GM21381 (cell line): ENCODE results near the gene MYO1D.
"Not testable (repeated sequence)": the region's sequence is repeated elsewhere in the genome, so short reads cannot be mapped to it uniquely, and the experiment has no call there.

Experiments
- ATAC-seq: cut with Tn5 transposase; IDR thresholded peaks from one replicate; pipeline ENCODE4 v1.9.1; 2021; ENCODE audit warnings: mild to moderate bottlenecking, moderate library complexity; ENCODE audit not compliant: unreplicated experiment

The MYO1D gene

GRCh38 chr17:32693194-32693897 is 183.6 kb downstream of the MYO1D start:
- ATAC-seq: no peak

GRCh38 chr17:32692179-32692578 is 184.7 kb downstream of the MYO1D start:
- no peak for ATAC-seq

GRCh38 chr17:32689348-32689747 is 187.6 kb downstream of the MYO1D start:
- no peak for ATAC-seq

- no peak for ATAC-seq
These were observed 188.7 kb downstream of the MYO1D start for GRCh38 chr17:32688221-32688620.

GRCh38 chr17:32684087-32684958 is 192.6 kb downstream of the MYO1D start:
- no peak for ATAC-seq

- no peak for ATAC-seq
These were observed 203.0 kb downstream of the MYO1D start for GRCh38 chr17:32673964-32674363.

- ATAC-seq: no peak
These were observed 204.2 kb downstream of the MYO1D start for GRCh38 chr17:32672711-32673110.

- no peak for ATAC-seq
These were observed 205.0 kb downstream of the MYO1D start for GRCh38 chr17:32671896-32672295.

GRCh38 chr17:32664936-32665583 is 211.9 kb downstream of the MYO1D start:
- ATAC-seq: no peak

GRCh38 chr17:32660496-32660985 is 216.4 kb downstream of the MYO1D start:
- ATAC-seq: no peak

- no peak for ATAC-seq
These were observed 217.5 kb downstream of the MYO1D start for GRCh38 chr17:32659419-32659842.

- no peak for ATAC-seq
These were observed 218.2 kb downstream of the MYO1D start for GRCh38 chr17:32658470-32659418.

GRCh38 chr17:32656886-32657285 is 220.0 kb downstream of the MYO1D start:
- no peak for ATAC-seq

GRCh38 chr17:32654324-32654723 is 222.6 kb downstream of the MYO1D start:
- ATAC-seq: no peak

GRCh38 chr17:32651084-32651483 is 225.8 kb downstream of the MYO1D start:
- no peak for ATAC-seq

- no peak for ATAC-seq
These were observed 228.5 kb downstream of the MYO1D start for GRCh38 chr17:32648450-32648849.

GRCh38 chr17:32646941-32647340 is 230.0 kb downstream of the MYO1D start:
- no peak for ATAC-seq

- ATAC-seq: not testable (repeated sequence)
These were observed 235.4 kb downstream of the MYO1D start for GRCh38 chr17:32641514-32641913.

GRCh38 chr17:32636598-32637218 is 240.2 kb downstream of the MYO1D start:
- ATAC-seq: no peak

- no peak for ATAC-seq
These were observed 242.8 kb downstream of the MYO1D start for GRCh38 chr17:32634167-32634566.
